ENCODE results near the gene CA4. TPM values are rescaled to one million over a fixed set of nuclear protein-coding genes. Genes with fewer than 3 reads are reported as not detected.

Gene CA4
- total RNA-seq, 4 donors from 2014 or later: 2.1 to 8.3 (median 4.3) TPM

DNA sequence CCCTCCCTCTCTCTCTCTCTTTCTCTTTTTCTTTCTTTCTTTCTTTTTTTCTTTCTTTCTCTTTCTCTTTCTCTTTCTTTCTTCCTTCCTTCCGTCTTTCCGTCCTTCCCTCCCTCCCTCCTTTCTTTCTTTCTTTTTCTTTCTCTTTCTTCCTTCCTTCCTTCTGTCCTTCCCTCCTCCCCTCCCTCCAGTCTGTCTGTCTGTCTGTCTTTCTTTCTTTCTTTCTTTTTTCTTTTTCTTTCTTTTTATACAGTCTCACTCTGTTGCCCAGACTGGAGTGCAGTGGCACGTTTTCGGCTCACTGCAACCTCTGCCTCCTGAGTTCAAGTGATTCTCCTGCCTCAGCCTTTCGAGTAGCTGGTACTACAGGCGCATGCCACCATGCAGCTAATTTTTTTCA, 14.4 kb downstream of the CA4 start:
- peaks cover 22 to 33% (median 30%) of the 10 kb centered on the region in 4 donors for H3K4me1 ChIP-seq
- H3K9me3 ChIP-seq: no peaks in the 10 kb centered on the region
- no peak overlapping the region for H3K27ac ChIP-seq (replicated peaks in 1 of 4)
- TF ChIP-seq POLR2A (IDR thresholded peaks at IDR 0.05; ENCODE audit: low read depth) (no peak), EP300 (IDR thresholded peaks at IDR 0.05) (no peak), POLR2AphosphoS5 (IDR thresholded peaks at IDR 0.05) (no peak)
- TF ChIP-seq, protein P1, sequence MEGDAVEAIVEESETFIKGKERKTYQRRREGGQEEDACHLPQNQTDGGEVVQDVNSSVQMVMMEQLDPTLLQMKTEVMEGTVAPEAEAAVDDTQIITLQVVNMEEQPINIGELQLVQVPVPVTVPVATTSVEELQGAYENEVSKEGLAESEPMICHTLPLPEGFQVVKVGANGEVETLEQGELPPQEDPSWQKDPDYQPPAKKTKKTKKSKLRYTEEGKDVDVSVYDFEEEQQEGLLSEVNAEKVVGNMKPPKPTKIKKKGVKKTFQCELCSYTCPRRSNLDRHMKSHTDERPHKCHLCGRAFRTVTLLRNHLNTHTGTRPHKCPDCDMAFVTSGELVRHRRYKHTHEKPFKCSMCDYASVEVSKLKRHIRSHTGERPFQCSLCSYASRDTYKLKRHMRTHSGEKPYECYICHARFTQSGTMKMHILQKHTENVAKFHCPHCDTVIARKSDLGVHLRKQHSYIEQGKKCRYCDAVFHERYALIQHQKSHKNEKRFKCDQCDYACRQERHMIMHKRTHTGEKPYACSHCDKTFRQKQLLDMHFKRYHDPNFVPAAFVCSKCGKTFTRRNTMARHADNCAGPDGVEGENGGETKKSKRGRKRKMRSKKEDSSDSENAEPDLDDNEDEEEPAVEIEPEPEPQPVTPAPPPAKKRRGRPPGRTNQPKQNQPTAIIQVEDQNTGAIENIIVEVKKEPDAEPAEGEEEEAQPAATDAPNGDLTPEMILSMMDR (IDR thresholded peaks at IDR 0.05): no peak
- 92% methylated on average over 6 of the region's 6 CpGs for WGBS
- H3K4me3 ChIP-seq: no peak overlapping the region
- peaks cover 0 to 51% (median 8%) of the 10 kb centered on the region in 4 donors for H3K27me3 ChIP-seq
- no peak for DNase-seq (ENCODE audit: extremely low spot score)
- intact Hi-C loops (cut with DNase I): no loop called here
- no peaks in the 10 kb centered on the region for H3K36me3 ChIP-seq

DNA sequence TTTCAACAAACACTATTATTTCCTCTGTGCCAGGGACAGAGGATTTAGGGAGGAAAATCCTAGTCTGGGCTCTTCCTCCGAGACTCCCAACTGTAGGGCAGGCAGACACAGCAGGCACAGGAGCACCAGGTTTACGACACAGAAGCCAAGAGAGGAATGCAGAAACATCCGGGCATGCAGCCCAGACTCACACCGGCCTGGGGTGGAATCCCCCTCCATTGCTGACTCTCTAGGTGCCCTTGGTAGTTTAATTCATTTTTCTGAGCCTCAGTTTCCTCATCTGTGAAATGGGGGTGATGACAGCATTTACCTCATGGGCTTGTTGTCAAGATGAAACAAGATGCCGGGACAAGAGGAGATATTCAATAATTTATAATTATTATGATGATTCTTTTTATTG, 14.9 kb downstream of the CA4 start:
- WGBS: 56% methylated on average over 5 of the region's 5 CpGs
- H3K4me1 ChIP-seq: peaks cover 25 to 39% (median 32%) of the 10 kb centered on the region in 4 donors
- peaks cover 0 to 46% (median 6%) of the 10 kb centered on the region in 4 donors for H3K27me3 ChIP-seq
- H3K4me3 ChIP-seq: no peak overlapping the region
- TF ChIP-seq, protein P1 (IDR thresholded peaks at IDR 0.05): no peak
- TF ChIP-seq POLR2AphosphoS5 (IDR thresholded peaks at IDR 0.05): no peak
- no peak for TF ChIP-seq EP300 (IDR thresholded peaks at IDR 0.05)
- no peak for TF ChIP-seq POLR2A (IDR thresholded peaks at IDR 0.05; ENCODE audit: low read depth)
- DNase-seq (ENCODE audit: extremely low spot score): no peak
- H3K9me3 ChIP-seq: no peaks in the 10 kb centered on the region
- H3K27ac ChIP-seq (replicated peaks in 1 of 4): no peak overlapping the region
- no peaks in the 10 kb centered on the region for H3K36me3 ChIP-seq
- intact Hi-C loops (cut with DNase I): no loop called here

DNA sequence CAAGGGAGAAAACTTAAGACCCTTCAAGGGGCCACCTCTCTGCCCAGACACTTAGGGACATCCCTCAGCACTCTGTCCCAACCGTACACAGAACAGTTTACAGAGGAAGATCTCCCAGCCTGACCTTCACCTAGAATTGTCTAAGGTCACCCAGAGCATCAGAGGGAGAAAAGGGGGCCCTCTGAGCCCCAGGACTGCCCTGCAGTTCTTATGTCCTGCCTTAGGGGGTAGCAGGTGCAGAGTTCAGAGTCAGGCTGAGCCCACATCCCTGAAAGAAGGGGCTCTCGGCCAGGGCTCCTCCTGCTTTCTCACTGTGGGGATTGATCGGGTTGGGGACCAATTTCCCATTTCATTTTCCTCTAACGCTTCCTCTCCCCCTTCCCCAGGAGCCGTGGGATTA, 15.4 kb downstream of the CA4 start:
- Histone ChIP-seq H3K36me3 (no peaks in the 10 kb centered on the region), H3K4me1 (peaks cover 26 to 44% (median 33%) of the 10 kb centered on the region in 4 donors), H3K27me3 (peaks cover 0 to 41% (median 6%) of the 10 kb centered on the region in 4 donors), H3K9me3 (no peaks in the 10 kb centered on the region), H3K4me3 (no peak overlapping the region), H3K27ac (replicated peaks in 1 of 4) (no peak overlapping the region)
- DNase-seq (ENCODE audit: extremely low spot score): no peak
- WGBS: 53% methylated on average over 5 of the region's 5 CpGs
- no peak for TF ChIP-seq POLR2A (IDR thresholded peaks at IDR 0.05; ENCODE audit: low read depth)
- TF ChIP-seq, protein P1 (IDR thresholded peaks at IDR 0.05): no peak
- TF ChIP-seq POLR2AphosphoS5 (IDR thresholded peaks at IDR 0.05): no peak
- no peak for TF ChIP-seq EP300 (IDR thresholded peaks at IDR 0.05)
- intact Hi-C loops (cut with DNase I): no loop called here

DNA sequence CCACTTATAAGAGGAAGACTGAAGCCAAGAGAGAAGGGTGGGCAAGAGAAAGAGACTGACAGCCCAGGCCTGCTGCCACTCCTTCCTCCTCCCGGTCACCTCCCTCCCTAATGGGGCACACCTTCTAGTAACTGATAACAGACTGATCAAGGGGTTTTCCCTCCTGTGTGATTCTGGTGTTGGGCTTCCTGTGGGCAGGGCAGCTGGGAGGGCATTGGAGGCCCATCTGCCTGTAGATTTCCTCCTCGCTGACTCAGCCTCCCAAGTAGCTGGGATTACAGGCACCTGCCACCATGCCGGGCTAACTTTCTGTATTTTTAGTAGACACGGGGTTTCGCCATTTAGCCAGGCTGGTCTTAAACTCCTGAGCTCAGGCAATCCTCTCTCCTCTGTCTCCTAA, 16.2 kb downstream of the CA4 start:
- TF ChIP-seq, protein P1 (IDR thresholded peaks at IDR 0.05): no peak
- no peak for TF ChIP-seq EP300 (IDR thresholded peaks at IDR 0.05)
- no peak for TF ChIP-seq POLR2A (IDR thresholded peaks at IDR 0.05; ENCODE audit: low read depth)
- no peak for TF ChIP-seq POLR2AphosphoS5 (IDR thresholded peaks at IDR 0.05)
- peaks cover 30 to 45% (median 36%) of the 10 kb centered on the region in 4 donors for H3K4me1 ChIP-seq
- no peak overlapping the region for H3K27ac ChIP-seq (replicated peaks in 1 of 4)
- no peaks in the 10 kb centered on the region for H3K9me3 ChIP-seq
- intact Hi-C loops (cut with DNase I): no loop called here
- WGBS: 85% methylated on average over 5 of the region's 5 CpGs
- H3K36me3 ChIP-seq: no peaks in the 10 kb centered on the region
- no peak overlapping the region for H3K4me3 ChIP-seq
- peaks cover 0 to 35% (median 4%) of the 10 kb centered on the region in 4 donors for H3K27me3 ChIP-seq
- no peak for DNase-seq (ENCODE audit: extremely low spot score)

All from esophagus muscularis mucosa (tissue), 4 donors.